Measurements from ENCODE around the gene CCDC180. TPM values are rescaled to one million over a fixed set of nuclear protein-coding genes. Genes with fewer than 3 reads are reported as not detected.

CCDC180 gene
- total RNA-seq, 1 donor from 2014 or later: 17.1 TPM

- H3K27me3 Mint-ChIP-seq (ENCODE audit: low read depth): no peaks in the 10 kb centered on the region
- peaks cover 24% of the 10 kb centered on the region for H3K9me3 Mint-ChIP-seq
- peaks cover 4% of the 10 kb centered on the region for H3K4me1 Mint-ChIP-seq
- no peak for TF ChIP-seq CTCF (IDR thresholded peaks at IDR 0.05; ENCODE audit: unreplicated experiment)
- H3K27ac Mint-ChIP-seq: no peak overlapping the region
- no peak for DNase-seq (ENCODE audit: low spot score in 2 of 2, unreplicated experiment in 2 of 2)
- H3K36me3 Mint-ChIP-seq: peaks cover 40% of the 10 kb centered on the region
- H3K4me3 Mint-ChIP-seq: no peak overlapping the region
These were observed 13.6 kb upstream of the CCDC180 start for GRCh38 chr9:97293818-97294217.

- Mint-ChIP-seq H3K36me3 (peaks cover 33% of the 10 kb centered on the region), H3K4me1 (peaks cover 3% of the 10 kb centered on the region), H3K4me3 (no peak overlapping the region), H3K27me3 (ENCODE audit: low read depth) (no peaks in the 10 kb centered on the region), H3K9me3 (peaks cover 54% of the 10 kb centered on the region), H3K27ac (no peak overlapping the region)
- no peak for DNase-seq (ENCODE audit: low spot score in 2 of 2, unreplicated experiment in 2 of 2)
- no peak for TF ChIP-seq CTCF (IDR thresholded peaks at IDR 0.05; ENCODE audit: unreplicated experiment)
These were observed 9.6 kb upstream of the CCDC180 start for GRCh38 chr9:97297889-97298288.

DNA sequence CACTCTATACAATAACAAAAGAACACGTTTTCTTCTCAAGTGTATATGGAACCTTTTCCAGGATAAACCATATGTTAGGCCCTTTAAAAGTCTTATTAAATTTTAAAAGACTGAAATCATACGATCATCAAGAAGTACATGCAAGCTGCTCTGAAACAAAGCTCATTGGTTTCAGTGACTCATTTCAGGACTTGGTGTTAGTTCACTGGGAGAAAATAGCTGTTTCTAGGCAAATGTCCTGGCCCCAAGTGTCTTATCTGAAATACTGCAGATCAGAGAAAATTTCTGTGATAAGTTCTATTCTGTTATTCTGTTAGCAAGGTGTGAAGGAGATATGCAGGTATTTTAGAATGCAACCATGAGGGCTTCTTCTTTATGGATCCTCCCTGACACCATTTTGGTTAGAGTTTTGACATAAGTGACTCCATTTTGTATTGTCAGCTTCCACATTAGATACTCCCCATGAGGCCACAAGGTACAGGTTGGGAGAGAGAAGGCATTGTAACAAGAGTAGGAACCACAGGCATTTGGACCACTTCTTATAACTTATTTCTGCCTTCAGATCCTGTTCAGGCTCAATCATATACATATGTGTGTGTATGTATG is 7.5 kb upstream of the CCDC180 start:
- DNase-seq (ENCODE audit: low spot score in 2 of 2, unreplicated experiment in 2 of 2): no peak

DNA sequence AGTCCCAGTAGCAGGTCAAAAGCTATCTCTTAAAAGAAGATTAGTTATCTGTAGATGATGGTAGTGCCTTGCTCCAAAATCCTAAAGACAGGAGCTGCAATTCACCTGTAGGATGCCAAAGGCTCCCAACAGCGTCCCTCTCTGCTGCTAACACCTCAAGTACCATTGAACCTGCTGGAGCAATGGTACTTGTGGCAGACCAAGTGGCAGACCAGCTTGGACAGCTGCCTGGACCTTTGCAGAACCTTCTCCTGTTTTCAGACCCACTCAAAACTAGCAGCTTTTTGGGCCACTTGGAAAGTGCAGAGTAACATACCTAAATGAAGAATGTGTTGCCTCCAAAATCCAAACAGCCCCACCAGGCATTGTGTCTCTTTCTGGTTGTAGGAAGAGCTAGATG is 6.9 kb upstream of the CCDC180 start:
- peaks cover 30% of the 10 kb centered on the region for H3K36me3 Mint-ChIP-seq
- no peaks in the 10 kb centered on the region for H3K27me3 Mint-ChIP-seq (ENCODE audit: low read depth)
- peaks cover 71% of the 10 kb centered on the region for H3K9me3 Mint-ChIP-seq
- no peaks in the 10 kb centered on the region for H3K4me1 Mint-ChIP-seq
- TF ChIP-seq CTCF (IDR thresholded peaks at IDR 0.05; ENCODE audit: unreplicated experiment): no peak
- H3K27ac Mint-ChIP-seq: no peak overlapping the region
- DNase-seq (ENCODE audit: low spot score in 2 of 2, unreplicated experiment in 2 of 2): no peak
- H3K4me3 Mint-ChIP-seq: no peak overlapping the region

More for the DNA sequence above, 7.5 kb upstream of the CCDC180 start:
- H3K4me3 Mint-ChIP-seq: no peak overlapping the region
- peaks cover 37% of the 10 kb centered on the region for H3K36me3 Mint-ChIP-seq
- H3K27ac Mint-ChIP-seq: no peak overlapping the region
- TF ChIP-seq CTCF (IDR thresholded peaks at IDR 0.05; ENCODE audit: unreplicated experiment): no peak
- no peaks in the 10 kb centered on the region for H3K27me3 Mint-ChIP-seq (ENCODE audit: low read depth)
- H3K9me3 Mint-ChIP-seq: peaks cover 71% of the 10 kb centered on the region
- H3K4me1 Mint-ChIP-seq: no peaks in the 10 kb centered on the region

DNA sequence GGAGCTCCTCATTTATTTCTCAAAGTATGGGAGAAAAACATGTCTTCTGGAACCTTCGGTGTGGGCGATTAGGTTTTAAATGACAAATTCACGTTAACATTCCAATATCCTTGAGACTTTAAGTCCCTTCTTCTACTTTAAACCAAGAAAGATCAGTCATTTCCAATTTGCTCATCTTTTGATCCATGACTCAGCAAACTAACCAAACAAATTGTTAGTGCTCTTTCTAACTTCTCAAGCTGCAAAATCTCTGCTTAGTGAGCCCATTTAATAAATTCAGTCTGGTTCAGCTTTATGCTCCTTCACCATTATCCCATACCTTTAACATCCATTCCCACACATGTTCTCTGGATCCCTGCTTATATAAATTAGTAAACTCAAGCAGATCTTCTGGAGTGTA is 5.5 kb upstream of the CCDC180 start:
- H3K27ac Mint-ChIP-seq: no peak overlapping the region
- H3K4me3 Mint-ChIP-seq: no peak overlapping the region
- H3K27me3 Mint-ChIP-seq (ENCODE audit: low read depth): no peaks in the 10 kb centered on the region
- TF ChIP-seq CTCF (IDR thresholded peaks at IDR 0.05; ENCODE audit: unreplicated experiment): no peak
- H3K36me3 Mint-ChIP-seq: peaks cover 17% of the 10 kb centered on the region
- no peaks in the 10 kb centered on the region for H3K4me1 Mint-ChIP-seq
- DNase-seq (ENCODE audit: low spot score in 2 of 2, unreplicated experiment in 2 of 2): no peak
- peaks cover 64% of the 10 kb centered on the region for H3K9me3 Mint-ChIP-seq

- Mint-ChIP-seq H3K36me3 (peaks cover 7% of the 10 kb centered on the region), H3K27me3 (ENCODE audit: low read depth) (no peaks in the 10 kb centered on the region), H3K4me3 (no peak overlapping the region), H3K9me3 (peaks cover 42% of the 10 kb centered on the region), H3K27ac (no peak overlapping the region), H3K4me1 (no peaks in the 10 kb centered on the region)
- TF ChIP-seq CTCF (IDR thresholded peaks at IDR 0.05; ENCODE audit: unreplicated experiment): no peak
- DNase-seq (ENCODE audit: low spot score in 2 of 2, unreplicated experiment in 2 of 2): no peak
These were observed 2.9 kb upstream of the CCDC180 start for GRCh38 chr9:97304586-97304985.

Measured in mesothelial cell of epicardium (in vitro differentiated cells).